Upper lobe of right lung (tissue), 1 donor: ENCODE results near the gene ADH6. TPM values are rescaled to one million over a fixed set of nuclear protein-coding genes. Genes with fewer than 3 reads are reported as not detected.
"Not testable (repeated sequence)": the region's sequence is repeated elsewhere in the genome, so short reads cannot be mapped to it uniquely, and the experiment has no call there.

Experiments
- ATAC-seq: fragments of 200-7000 bp; cut with Tn5 transposase; one replicate; pipeline ENCODE4 v1.9.1; 2020; ENCODE audit warnings: mild to moderate bottlenecking, moderate library complexity
- DNase-seq: peaks from one replicate; pipeline ENCODE4 v3.0.0-alpha.2; 2020
- H3K27ac ChIP-seq: fragments of 200-600 bp; one replicate; pipeline ENCODE4 v1.8.0; 2022
- H3K27me3 ChIP-seq: fragments of 200-600 bp; one replicate; pipeline ENCODE4 v1.8.0; 2022; ENCODE audit warnings: mild to moderate bottlenecking
- H3K36me3 ChIP-seq: fragments of 200-600 bp; one replicate; pipeline ENCODE4 v1.8.0; 2022
- H3K4me1 ChIP-seq: fragments of 200-600 bp; one replicate; pipeline ENCODE4 v1.8.0; 2022
- H3K4me3 ChIP-seq: fragments of 200-600 bp; one replicate; pipeline ENCODE4 v1.8.0; 2022; ENCODE audit warnings: mild to moderate bottlenecking
- H3K9me3 ChIP-seq: fragments of 200-600 bp; one replicate; pipeline ENCODE4 v1.8.0; 2022
- CTCF ChIP-seq: fragments of 200-600 bp; IDR thresholded peaks from one replicate; pipeline ENCODE4 v1.8.0; 2022; ENCODE audit warnings: antibody characterized with exemption
- intact Hi-C: fragments of 100-400 bp; cut with DNase I; formaldehyde crosslinking; loops from one replicate; pipeline ENCODE4 v1.11.0; 2022
- total RNA-seq: library from RNA; stranded (reverse); fragmentation: NEBNext Ultra II Directional; extraction: Animal tissue kit (Norgen Biotek cat#: 25700); gene quantifications from one replicate; pipeline ENCODE4 v1.2.1, GENCODE V29; 2021
- donor health status: DM: no; HTN: yes; CAD: no; lungs with severe emphysema.

The ADH6 gene
- total RNA-seq, 1 donor from 2014 or later, result 0.61 TPM

- H3K27me3 ChIP-seq, H3K27ac ChIP-seq, ATAC-seq, DNase-seq, H3K4me1 ChIP-seq, intact Hi-C loops, H3K36me3 ChIP-seq, H3K4me3 ChIP-seq, H3K9me3 ChIP-seq: not testable (repeated sequence)
These were observed 8.6 kb upstream of the ADH6 start for GRCh38 chr4:99227646-99228045.

- H3K27ac ChIP-seq, result no peak overlapping the region
- DNase-seq (no peak), ATAC-seq (peak; percentile 58)
- intact Hi-C loops, result no loop called here
- no peaks in the 10 kb centered on the region for H3K36me3 ChIP-seq
- no peak overlapping the region for H3K4me3 ChIP-seq
- TF ChIP-seq CTCF, result no peak
- no peaks in the 10 kb centered on the region for H3K9me3 ChIP-seq
- no peaks in the 10 kb centered on the region for H3K27me3 ChIP-seq
- H3K4me1 ChIP-seq, result peaks cover 8% of the 10 kb centered on the region
These were observed 2.9 kb upstream of the ADH6 start for GRCh38 chr4:99221980-99222379.

- ATAC-seq, result no peak
- DNase-seq, result no peak
- Histone ChIP-seq H3K36me3 (no peaks in the 10 kb centered on the region), H3K4me3 (no peak overlapping the region), H3K27ac (no peak overlapping the region), H3K27me3 (no peaks in the 10 kb centered on the region), H3K4me1 (peaks cover 8% of the 10 kb centered on the region), H3K9me3 (no peaks in the 10 kb centered on the region)
- intact Hi-C loops, result no loop called here
- TF ChIP-seq CTCF, result no peak
These were observed 433 bp upstream of the ADH6 start for GRCh38 chr4:99219479-99219878.

GRCh38 chr4:99215521-99215920 lies 3.5 kb downstream of the ADH6 start:
- no peak overlapping the region for H3K4me3 ChIP-seq
- DNase-seq, result no peak
- H3K36me3 ChIP-seq, result no peaks in the 10 kb centered on the region
- no peaks in the 10 kb centered on the region for H3K9me3 ChIP-seq
- no peak for ATAC-seq
- H3K27ac ChIP-seq, result no peak overlapping the region
- intact Hi-C loops, result no loop called here
- no peaks in the 10 kb centered on the region for H3K4me1 ChIP-seq
- no peaks in the 10 kb centered on the region for H3K27me3 ChIP-seq
- TF ChIP-seq CTCF, result no peak

GRCh38 chr4:99210789-99211188 lies 8.3 kb downstream of the ADH6 start:
- Histone ChIP-seq H3K4me3 (no peak overlapping the region), H3K36me3 (no peaks in the 10 kb centered on the region), H3K27me3 (no peaks in the 10 kb centered on the region), H3K4me1 (no peaks in the 10 kb centered on the region), H3K27ac (no peak overlapping the region), H3K9me3 (no peaks in the 10 kb centered on the region)
- DNase-seq (no peak), ATAC-seq (no peak)
- intact Hi-C loops, result no loop called here
- no peak for TF ChIP-seq CTCF

- intact Hi-C loops, result loop anchor here (10.0 kb wide), 1 partner anchor 195 kb away; no protein-coding TSS in a partner anchor
- ATAC-seq (no peak), DNase-seq (no peak)
- TF ChIP-seq CTCF, result no peak
- H3K27ac ChIP-seq, result no peak overlapping the region
- H3K36me3 ChIP-seq, result no peaks in the 10 kb centered on the region
- H3K27me3 ChIP-seq, result no peaks in the 10 kb centered on the region
- H3K4me1 ChIP-seq, result peaks cover 8% of the 10 kb centered on the region
- no peak overlapping the region for H3K4me3 ChIP-seq
- H3K9me3 ChIP-seq, result no peaks in the 10 kb centered on the region
These were observed 9.4 kb downstream of the ADH6 start for GRCh38 chr4:99209671-99210070.
